ENCODE measurements around the gene CPEB4. TPM values are rescaled to one million over a fixed set of nuclear protein-coding genes. Genes with fewer than 3 reads are reported as not detected.

Gene CPEB4
- total and polyA plus RNA-seq, 9 of the 15 experiments (the other 6 are each of a cell fraction or from before 2014, with no cell fraction given) = 7.4 to 21.3 (median 12.4) TPM

DNA sequence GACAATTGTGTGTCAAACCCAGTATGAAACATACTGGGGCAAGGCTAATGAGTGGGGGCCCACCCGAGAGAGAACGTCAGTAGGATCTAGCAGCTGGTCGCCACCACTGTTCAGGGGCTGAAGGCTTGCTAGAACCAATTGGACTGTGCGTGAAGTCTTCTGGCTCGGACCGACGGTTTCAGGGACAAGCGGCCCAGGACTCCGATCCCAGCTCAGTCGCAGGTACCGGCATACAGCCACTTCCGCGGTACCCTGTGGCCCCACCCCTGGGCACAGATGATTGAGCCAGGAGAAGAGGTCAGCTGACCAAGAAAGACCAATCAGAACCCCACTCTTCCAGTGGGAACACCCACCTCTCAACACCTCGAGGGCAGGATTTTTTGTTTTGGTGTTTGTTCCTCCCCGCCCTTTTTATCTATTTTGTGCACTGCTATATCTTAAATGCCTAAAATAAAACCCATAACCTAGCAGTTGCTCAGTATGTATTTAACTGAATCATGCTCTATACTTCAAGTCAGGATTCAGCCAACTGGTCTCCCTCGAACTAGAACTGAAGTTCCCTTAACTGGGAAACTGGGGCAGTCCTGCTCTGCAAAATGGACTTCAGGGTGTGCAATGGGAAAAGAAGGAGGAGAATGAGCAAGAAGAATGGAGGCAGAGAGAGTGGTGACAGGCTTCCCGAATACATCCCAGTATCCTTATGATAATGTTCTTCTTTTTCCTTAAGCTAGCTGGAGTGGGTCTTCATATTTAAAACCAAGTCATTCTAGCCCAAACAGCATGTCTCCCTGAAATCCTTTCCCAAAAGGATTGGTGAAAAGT, 21.1 kb upstream of the CPEB4 start (continued):
- TF ChIP-seq, protein P1, sequence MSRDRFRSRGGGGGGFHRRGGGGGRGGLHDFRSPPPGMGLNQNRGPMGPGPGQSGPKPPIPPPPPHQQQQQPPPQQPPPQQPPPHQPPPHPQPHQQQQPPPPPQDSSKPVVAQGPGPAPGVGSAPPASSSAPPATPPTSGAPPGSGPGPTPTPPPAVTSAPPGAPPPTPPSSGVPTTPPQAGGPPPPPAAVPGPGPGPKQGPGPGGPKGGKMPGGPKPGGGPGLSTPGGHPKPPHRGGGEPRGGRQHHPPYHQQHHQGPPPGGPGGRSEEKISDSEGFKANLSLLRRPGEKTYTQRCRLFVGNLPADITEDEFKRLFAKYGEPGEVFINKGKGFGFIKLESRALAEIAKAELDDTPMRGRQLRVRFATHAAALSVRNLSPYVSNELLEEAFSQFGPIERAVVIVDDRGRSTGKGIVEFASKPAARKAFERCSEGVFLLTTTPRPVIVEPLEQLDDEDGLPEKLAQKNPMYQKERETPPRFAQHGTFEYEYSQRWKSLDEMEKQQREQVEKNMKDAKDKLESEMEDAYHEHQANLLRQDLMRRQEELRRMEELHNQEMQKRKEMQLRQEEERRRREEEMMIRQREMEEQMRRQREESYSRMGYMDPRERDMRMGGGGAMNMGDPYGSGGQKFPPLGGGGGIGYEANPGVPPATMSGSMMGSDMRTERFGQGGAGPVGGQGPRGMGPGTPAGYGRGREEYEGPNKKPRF (IDR thresholded peaks at IDR 0.05; ENCODE audit: low read depth, low read length) = no peak
- TF ChIP-seq NFIC (IDR thresholded peaks at IDR 0.05) (no peak), ZNF655 (CRISPR knock-in tag; IDR thresholded peaks at IDR 0.05) (no peak), ZBTB9 (CRISPR knock-in tag; IDR thresholded peaks at IDR 0.05) (no peak), ZNF644 (tag; IDR thresholded peaks at IDR 0.05; ENCODE audit: low read depth) (no peak), IRF1 (CRISPR knock-in tag; IDR thresholded peaks at IDR 0.05; ENCODE audit: borderline replicate concordance) (no peak), FOXK2 (conservative IDR thresholded peaks at IDR 0.05 in 1 of 2, IDR thresholded peaks at IDR 0.05 in 1 of 2; ENCODE audit: low read depth in 2 of 2) (no peak), ZNF77 (CRISPR knock-in tag; IDR thresholded peaks at IDR 0.05) (no peak), SMAD4 (CRISPR knock-in tag; conservative IDR thresholded peaks at IDR 0.05) (no peak), SMARCB1 (IDR thresholded peaks at IDR 0.05; ENCODE audit: insufficient read length, low read depth) (no peak), ZNF778 (CRISPR knock-in tag; IDR thresholded peaks at IDR 0.05) (no peak)
- TF ChIP-seq, protein P2, sequence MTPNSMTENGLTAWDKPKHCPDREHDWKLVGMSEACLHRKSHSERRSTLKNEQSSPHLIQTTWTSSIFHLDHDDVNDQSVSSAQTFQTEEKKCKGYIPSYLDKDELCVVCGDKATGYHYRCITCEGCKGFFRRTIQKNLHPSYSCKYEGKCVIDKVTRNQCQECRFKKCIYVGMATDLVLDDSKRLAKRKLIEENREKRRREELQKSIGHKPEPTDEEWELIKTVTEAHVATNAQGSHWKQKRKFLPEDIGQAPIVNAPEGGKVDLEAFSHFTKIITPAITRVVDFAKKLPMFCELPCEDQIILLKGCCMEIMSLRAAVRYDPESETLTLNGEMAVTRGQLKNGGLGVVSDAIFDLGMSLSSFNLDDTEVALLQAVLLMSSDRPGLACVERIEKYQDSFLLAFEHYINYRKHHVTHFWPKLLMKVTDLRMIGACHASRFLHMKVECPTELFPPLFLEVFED (CRISPR knock-in tag; conservative IDR thresholded peaks at IDR 0.05) = no peak
